HG02938 (cell line): ENCODE data around the gene ADGRD1.
"Not testable (repeated sequence)": the region's sequence is repeated elsewhere in the genome, so short reads cannot be mapped to it uniquely, and the experiment has no call there.

Experiments
- ATAC-seq: cut with Tn5 transposase; IDR thresholded peaks from one replicate; pipeline ENCODE4 v1.9.1; 2021; ENCODE audit warnings: mild to moderate bottlenecking, moderate library complexity; ENCODE audit not compliant: unreplicated experiment

The ADGRD1 gene

GRCh38 chr12:130953771-130954543 lies at the start of gene ADGRD1:
ADGRD1 (plus strand) TSS chr12:130953907; CDS start chr12:130954466, 559 bp downstream.
- ATAC-seq: no peak

GRCh38 chr12:130904064-130904463 lies 49.6 kb upstream of the ADGRD1 start:
- ATAC-seq: no peak

GRCh38 chr12:130904936-130905455 lies 48.7 kb upstream of the ADGRD1 start:
- not testable (repeated sequence) for ATAC-seq

GRCh38 chr12:130909111-130909510 lies 44.6 kb upstream of the ADGRD1 start:
- ATAC-seq: no peak

- no peak for ATAC-seq
Measured at GRCh38 chr12:130911193-130911592, 42.5 kb upstream of the ADGRD1 start.

- ATAC-seq: no peak
Measured at GRCh38 chr12:130911933-130912332, 41.8 kb upstream of the ADGRD1 start.

GRCh38 chr12:130916241-130916911 lies 37.3 kb upstream of the ADGRD1 start:
- no peak for ATAC-seq

GRCh38 chr12:130917607-130918006 lies 36.1 kb upstream of the ADGRD1 start:
- ATAC-seq: no peak

- ATAC-seq: no peak
Measured at GRCh38 chr12:130919086-130919485, 34.6 kb upstream of the ADGRD1 start.

GRCh38 chr12:130920119-130920703 lies 33.5 kb upstream of the ADGRD1 start:
- ATAC-seq: no peak

- ATAC-seq: no peak
Measured at GRCh38 chr12:130920723-130921381, 32.9 kb upstream of the ADGRD1 start.

GRCh38 chr12:130922511-130922953 lies 31.2 kb upstream of the ADGRD1 start:
- no peak for ATAC-seq

- ATAC-seq: no peak
Measured at GRCh38 chr12:130924966-130925665, 28.6 kb upstream of the ADGRD1 start.

- ATAC-seq: no peak
Measured at GRCh38 chr12:130925666-130926015, 28.1 kb upstream of the ADGRD1 start.

- no peak for ATAC-seq
Measured at GRCh38 chr12:130929363-130929762, 24.3 kb upstream of the ADGRD1 start.

- ATAC-seq: no peak
Measured at GRCh38 chr12:130932061-130932930, 21.4 kb upstream of the ADGRD1 start.

GRCh38 chr12:130933269-130933995 lies 20.3 kb upstream of the ADGRD1 start:
- no peak for ATAC-seq

GRCh38 chr12:130934753-130935152 lies 19.0 kb upstream of the ADGRD1 start:
- no peak for ATAC-seq

GRCh38 chr12:130936561-130936960 lies 17.1 kb upstream of the ADGRD1 start:
- ATAC-seq: no peak
